SIG-M5 treated with dmso at 0.1 percent for 504 hours (cell line): ENCODE measurements around the gene RNF148.

Experiments
- DNase-seq: peaks from one replicate; lab custom pipeline; 2025; ENCODE audit not compliant: unreplicated experiment; lab: John Stamatoyannopoulos, UW

Gene RNF148, protein sequence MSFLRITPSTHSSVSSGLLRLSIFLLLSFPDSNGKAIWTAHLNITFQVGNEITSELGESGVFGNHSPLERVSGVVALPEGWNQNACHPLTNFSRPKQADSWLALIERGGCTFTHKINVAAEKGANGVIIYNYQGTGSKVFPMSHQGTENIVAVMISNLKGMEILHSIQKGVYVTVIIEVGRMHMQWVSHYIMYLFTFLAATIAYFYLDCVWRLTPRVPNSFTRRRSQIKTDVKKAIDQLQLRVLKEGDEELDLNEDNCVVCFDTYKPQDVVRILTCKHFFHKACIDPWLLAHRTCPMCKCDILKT

DNA sequence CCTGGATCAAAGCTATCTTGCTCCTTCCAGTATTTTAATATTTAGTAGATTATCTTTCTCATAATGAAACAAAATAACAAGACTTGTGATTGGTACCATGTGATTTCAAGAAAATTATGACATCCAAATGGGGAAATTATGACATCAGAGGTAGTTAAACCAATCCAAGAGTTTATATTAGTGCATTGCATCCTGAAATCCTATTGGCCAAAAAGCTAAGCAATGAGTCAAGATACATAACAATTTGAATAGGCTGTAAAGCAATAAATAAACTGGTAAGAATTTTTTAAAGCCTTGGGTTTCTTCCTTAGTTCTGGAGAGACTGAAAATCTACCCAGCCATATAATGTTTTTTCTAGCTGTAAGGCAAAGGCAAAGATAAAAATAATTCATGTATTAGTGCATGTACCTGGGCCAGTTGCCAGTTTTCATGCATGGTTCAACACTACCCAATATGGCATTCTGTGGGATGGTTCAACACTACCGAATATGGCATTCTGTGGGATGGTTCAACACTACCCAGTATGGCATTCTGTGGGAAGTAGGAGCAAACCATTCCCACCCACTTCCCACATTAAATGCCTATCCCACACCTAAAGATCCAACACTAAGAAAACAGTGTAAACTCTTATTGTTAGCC is at the start of gene RNF148:
Gene RNF148, minus strand, starts transcription at position 51 of the 639 bp plus-strand sequence. CDS start 172 bp downstream, outside the sequence.
- DNase-seq = no peak

DNA sequence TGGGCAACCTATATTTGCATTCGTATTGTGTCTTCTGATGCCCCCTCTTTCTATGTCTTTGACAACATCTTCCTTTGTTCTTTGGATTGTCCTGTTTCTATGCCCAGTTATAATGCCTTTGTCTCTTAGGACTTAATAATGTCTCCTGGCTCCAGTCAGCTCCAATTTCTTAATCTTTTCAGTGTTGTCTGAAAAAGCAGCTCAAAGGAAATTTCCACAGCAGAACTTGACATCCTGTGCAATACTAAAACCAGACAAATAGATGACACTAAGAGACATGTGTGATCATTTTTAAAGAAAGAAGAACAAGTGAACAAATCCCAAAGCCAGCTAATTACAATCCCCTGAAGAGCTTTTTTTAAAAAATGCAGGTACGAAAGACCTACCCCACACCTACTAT is 47.7 kb upstream of the RNF148 start:
- no peak for DNase-seq

DNA sequence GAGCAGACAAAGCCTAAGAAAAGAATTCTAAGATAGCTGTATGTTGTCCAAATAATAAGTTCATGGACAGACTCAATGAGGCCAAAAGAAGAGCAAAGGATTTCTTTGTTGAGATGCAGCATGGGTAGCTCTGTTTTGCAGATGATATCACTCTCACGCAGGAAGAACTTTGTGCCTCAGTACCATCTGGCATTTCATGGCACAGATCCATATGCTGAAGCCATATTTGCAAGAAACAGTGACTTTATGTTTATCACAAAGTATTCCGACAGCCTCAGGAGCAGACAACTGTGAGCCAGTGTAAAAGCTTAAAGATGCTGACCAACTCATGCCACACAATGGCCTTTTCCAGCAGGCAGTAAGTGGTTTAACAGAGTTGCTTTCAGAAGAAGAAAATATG is 45.5 kb upstream of the RNF148 start:
- DNase-seq = no peak

DNA sequence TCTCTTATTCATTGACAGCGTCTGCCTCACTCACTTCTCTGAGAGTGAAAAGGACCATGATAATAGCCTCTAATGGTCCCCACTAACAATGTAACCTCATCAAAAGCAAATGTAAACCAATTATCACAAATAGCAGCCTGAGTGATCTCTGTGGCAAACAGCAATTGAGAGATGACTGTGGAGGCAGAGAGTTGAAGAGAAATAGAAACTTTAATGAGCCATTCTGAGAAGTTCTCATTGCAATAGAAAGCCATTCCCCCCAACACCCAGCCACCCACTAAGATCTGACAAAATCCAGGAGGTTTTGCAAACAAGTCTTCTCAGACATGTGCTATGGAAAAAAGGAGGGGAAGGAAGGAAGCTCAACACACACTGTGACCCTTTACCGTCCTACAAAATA is 44.2 kb upstream of the RNF148 start:
- no peak for DNase-seq

DNA sequence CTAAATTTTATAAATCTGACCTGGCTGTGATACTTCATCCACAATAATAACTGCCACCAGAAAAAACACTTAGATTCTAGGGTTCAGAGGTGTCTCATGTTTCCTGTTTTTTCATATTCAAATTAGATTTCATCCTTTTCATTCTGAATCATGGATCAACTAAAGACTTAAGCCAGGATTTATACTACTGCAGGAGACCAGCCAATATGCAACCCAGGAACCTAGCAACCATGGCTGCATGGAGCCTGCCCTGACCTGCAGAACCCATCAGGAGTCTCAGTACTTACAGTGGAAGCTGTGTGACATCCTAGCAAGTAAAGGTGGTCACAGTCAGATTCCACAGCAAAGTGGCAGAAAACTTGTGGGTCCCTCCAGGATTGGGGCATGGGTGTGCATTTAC is 40.5 kb upstream of the RNF148 start:
- DNase-seq = no peak

DNA sequence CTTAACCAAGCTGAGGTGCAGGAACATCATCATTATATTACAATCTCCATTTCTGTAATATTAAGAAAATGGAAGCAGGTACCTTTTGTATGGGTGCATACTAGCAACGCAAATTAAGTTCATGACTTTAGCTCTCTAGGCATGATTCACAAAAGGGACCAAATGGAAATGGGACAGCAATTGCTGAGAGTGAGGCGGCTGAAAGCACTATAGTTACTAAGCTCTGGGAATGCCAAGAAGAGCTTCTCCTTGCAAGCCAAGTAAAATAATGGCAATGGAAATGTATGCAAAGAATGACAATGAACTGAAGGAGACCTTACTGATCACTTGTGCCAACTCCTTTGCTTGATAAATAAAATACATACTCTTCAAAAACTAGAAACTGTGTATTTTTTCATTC is 36.2 kb upstream of the RNF148 start:
- no peak for DNase-seq

DNA sequence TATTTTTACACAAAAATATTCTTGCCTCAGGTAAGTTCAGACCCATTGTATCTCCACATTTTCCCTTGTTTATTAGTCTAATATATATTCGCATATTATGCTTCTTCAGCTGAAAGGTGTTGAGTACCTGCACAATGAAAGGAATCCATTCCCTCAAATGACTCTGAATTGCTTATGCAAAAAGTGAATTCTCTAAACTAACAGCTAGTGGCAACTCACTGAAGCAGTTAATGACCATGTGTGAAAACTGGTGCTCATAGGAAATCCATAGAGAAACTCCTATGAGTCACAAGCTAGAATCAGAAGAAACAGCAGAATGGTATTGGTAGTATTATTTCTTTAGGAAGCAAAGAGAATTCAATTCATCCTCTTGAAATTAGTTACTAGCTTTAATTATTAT is 33.5 kb upstream of the RNF148 start:
- DNase-seq = no peak

DNA sequence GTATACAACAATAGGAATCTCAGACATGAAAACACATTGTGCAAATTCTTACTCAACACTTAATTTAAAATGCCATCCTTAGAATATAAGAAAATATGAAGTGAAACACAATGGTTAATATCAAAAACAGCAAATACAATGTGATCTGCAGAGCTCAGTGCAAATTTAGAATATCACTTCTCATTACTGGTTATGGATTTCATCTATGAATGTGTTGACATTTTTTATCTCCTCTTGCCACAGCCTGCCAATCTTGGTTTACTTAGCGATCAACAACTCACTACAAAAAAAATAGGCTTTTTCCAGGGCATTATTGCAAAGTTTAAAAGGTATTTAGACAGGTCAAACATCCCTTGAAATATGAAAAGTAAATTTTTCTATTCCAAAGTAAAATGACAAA is 25.0 kb upstream of the RNF148 start:
- DNase-seq = no peak

DNA sequence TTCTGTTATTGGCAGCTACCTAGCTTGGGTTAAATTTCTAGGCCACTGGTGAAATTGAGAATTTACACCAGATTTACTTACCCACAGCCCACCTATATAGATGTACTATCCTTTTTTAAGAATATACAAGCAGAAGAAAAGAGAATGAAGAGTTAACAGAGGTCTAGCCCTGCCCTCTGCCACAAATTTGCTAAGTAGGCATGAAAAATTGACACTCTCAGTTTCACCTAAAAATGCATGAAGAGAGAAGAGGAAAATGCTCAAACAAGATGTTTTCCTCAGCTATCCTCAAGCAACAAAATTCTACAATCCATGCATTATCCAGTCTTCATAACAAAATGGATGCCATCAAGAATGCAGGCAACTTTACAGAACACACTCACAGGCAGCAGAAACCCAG is 24.6 kb upstream of the RNF148 start:
- DNase-seq = no peak

DNA sequence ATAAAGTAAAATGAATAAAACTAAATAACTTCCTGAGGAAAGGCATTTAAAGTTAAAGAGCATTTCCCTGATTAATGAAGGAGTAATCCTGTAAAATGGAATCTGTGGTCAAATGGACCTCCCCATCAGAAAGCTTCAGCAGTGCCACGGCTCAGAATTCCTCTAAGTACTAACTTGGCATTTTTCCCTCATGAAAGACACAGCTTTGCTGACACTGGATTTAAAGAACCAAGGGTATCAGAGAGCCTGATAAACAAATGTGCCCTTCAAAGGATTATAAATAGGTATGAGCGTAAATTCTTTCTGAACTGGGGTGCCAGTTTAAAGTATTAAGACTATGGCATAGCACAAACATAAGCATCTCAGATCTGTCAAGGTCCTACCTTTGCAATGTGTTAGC is 24.2 kb upstream of the RNF148 start:
- DNase-seq = no peak

DNA sequence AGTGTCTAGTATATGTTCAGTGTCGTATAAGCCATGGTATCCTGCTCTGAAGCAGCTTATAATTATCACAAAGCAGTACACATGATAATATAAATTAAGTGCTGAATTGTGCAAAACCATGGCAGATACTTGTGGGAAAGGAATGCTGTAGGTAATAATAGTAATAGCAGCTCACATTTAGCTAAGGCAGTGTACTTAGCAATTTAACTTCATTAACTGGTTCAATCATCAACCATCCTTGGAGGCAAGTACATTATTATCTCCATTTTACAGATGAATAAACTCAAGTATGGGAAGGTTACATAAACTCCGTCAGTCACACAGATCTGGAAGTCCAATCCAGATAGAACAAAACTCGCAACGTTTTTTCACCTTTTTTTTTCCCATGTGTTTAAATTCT is 21.6 kb upstream of the RNF148 start:
- DNase-seq = no peak

DNA sequence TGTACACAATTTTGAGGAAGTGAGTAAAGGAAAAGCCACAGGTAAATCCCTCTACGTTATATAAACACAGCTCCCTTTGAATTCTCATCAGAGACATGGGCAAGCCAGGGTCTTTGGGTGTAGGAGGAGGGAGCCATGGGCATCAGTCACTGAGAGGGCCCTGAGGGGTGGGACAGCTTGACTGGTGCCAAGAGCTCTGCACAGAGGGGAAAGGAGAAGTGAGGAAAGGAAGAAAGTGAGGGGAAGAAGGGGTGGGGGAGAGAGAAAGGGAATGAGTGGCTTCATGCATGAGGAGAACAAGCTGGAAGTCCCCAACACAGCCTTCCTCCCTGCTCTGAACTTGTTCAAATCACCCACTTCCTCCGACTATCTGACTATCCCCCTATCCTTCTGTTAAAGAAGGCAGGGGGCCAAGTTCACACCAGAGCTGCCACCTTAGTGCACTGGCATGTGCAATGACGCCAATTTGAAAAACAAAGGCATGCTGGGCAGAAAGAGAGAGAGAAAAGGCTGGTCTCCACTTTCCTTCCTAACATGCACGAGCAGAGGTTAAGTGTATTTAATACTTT is 16.4 kb upstream of the RNF148 start:
- DNase-seq = no peak

DNA sequence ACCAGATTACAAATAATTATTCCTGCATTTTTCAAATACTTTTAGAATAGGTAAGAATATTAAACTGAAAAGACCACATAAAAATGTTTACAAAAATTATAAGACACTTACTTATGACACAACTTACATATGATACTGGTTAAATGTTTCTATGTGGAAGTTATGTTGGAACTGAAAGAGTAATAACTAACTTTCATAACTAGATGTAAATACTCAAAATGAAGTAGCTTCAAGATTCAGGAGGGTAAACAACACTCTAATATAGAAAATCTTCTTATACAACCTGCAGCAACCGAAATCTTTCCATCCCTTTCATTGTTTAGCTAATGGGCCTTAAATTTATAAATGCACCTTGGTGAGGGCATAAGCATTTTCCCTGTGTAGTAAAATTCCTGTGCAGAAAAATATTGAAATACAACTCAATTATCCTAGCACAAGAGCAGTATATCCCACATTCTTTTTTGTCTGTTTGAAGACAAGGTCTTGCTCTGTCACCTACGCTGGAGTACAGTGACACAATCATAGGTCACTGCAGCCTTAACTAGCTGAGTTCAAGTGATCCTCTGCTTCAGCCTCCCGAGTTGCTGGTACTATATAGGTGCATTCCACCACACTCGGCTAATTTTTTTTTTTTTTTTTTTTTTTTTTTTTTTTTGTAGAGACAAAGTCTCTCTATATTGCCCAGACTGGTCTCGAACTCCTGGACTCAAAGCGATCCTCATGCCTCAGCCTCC is 14.8 kb upstream of the RNF148 start:
- DNase-seq = no peak

DNA sequence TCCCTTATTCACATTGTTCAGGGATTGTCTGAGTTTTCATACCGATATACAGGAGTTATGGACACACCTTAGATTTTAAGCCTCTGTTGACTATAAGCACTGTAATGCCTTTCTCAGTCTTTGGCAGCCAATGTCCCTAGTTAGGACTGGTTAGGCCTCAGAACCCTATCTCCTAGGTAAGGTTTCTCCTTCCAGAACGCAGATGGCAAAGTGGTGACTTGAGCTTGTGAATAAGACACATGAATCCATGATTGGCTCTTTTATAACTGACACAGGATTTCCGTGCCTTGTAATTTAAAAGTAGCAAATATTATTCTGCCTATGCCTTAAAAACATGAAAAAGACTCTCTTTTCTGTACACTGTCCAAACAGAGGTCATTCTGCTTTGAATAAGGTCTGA is 12.5 kb upstream of the RNF148 start:
- no peak for DNase-seq

DNA sequence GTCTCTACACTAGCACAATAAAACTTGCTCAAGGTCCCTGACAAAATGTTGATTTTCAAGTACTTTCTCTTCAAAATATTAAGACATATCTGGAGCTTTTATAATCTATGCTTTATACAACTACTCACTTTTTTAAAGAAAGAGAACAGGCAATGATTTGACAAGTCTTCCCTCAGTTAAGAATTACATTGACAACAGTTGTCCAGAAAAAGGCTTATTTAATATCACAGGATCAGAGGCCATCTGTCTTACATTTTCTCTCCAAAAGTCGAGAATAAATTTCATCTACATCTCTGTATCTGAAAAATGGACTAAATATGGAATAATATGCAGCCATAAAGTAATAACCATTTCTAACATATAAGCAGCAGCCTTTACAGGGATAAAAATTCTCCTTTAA is 8.2 kb upstream of the RNF148 start:
- no peak for DNase-seq

DNA sequence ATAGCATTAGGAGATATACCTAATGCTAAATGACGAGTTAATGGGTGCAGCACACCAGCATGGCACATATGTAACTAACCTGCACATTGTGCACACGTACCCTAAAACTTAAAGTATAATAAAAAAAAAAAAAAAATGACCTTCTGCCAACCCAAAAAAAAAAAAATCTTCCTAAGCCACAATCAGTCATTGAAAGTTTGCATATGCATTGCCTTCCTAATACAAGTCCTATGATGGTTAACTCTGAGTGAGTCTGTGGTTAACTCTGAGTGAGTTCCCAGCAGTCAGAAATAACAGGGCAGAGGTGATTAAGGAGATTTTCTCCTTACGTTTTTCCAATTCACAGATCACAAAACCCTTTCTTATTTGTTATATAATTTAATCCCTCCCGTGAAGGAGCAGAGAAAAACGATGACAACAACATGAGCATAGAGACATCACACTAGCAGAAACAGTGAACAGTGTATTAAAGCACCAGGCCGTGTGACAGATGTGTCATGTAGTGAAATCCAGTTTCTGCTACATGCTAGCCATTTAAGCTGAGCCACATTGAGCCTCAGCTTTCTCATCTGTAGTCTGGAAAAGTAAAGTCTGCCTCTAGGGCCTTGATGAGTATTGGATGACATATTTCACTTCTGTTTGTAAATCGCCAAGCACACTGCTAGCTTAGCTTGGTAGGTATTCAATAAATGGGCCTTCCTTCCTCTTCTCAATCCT is 7.4 kb upstream of the RNF148 start:
- no peak for DNase-seq

DNA sequence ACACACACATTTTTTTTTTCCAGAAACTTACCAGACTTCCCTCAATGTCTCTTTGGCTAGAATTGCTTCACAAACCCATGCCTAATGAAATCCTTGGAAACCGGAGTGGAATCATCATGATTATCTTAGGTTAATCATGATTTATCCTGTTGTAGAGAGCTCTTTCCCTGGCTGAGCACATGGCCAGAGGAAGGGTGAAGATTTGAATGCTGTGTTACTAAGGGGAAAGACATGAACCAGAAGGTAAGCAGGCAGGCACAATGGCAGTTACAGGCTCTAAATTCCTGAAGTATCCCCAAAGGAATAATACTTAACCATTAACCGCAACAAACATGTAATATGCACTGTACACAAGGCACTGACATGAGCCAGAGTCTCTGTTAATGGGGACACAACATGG is 4.1 kb upstream of the RNF148 start:
- DNase-seq = no peak

DNA sequence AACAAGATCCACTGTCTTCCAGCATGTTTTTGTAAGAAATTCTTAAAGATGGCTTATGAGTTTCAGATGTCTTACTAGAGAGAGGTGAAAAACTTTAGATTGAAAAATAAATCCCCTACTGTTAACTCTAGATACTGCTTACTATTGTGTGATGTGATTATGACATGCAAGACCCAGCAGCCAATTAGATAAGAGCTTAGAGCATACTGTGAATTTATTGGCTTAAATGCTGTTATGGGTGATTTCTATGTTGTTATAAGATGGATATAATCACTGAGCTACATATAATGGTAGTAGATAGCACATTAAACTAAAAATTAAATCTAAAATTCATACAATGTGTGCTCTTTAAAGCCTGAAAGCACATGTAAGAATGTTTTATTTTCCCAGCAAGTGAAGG is 3.7 kb downstream of the RNF148 start, which contains the start of gene RNF133:
Gene RNF133, minus strand, starts transcription at position 101 of the 400 bp plus-strand sequence. CDS start 199 bp downstream, outside the sequence.
- DNase-seq = no peak

DNA sequence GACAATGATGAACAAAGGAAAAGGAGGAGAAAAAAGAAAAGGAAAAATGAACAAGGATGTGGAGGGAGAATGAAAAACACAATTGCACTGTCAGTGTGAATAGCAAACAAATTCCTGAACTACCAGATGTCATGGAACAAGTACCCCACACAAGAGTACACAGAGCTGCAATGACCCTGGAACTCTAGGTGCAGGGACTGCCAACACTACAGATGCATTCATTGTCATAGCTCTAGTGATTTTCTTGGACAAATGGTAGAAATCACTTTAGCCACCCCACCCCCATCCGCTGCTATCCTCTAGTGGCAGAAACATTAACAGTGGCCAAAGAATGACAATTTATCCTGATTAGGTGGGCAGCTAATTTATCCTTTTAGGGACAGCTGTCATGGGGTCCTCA is 6.9 kb downstream of the RNF148 start:
- no peak for DNase-seq

DNA sequence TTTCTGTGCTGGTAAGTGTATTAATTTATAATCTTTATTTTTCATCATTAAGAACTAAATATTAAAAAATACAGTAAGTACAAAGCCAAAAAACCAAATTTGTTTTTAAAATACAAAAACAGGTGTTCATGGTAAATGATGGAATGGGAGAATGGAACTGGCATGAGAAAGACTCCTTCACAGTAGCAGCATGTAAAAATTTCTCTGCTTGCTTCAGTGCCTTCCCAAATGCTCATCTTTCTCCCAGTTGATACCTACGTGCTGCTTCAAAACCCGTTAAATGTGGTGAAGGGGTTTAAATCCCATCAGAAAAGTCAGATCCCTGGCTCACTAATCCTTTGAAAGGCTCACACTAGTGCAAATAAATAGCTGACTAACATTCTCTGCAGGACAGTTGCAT is 8.0 kb downstream of the RNF148 start:
- no peak for DNase-seq

DNA sequence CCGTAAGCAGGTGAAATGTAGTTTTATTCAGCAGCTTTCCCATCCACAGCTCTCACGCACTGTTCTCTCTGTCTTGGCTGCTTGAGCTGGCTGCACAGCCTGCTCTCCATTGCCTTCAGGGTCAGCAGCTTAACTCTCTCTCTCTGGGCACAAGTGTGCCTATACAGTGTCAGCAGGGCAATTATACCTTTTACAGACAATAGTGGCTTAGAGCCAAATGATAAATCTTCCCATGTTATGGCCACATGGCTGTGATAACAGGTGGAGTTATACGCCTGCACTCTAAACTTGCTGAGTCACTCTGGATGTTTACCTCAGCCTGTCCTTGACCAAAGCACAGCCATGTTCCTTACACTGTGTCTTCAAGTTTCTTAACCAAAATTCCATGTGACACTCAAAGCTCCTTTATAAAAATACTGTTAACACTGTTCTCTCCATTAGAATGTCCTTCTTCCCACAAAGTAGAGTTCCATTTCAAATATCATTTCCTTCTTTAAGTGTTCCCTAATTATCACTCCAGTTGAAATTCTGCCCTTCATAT is 9.9 kb downstream of the RNF148 start:
- DNase-seq = no peak
